C4-2B (cell line): ENCODE data around the gene RCC1.

ENCODE experiments used
- ZFX ChIP-seq: fragments of 450-650 bp; IDR thresholded peaks from 2 replicates; pipeline ENCODE4 v1.6.1; 2017
- TF ChIP-seq, protein P1 (sequence below): fragments of 450-650 bp; conservative IDR thresholded peaks from 2 replicates; pipeline ENCODE4 v1.5.1; 2017; ENCODE audit warnings: mild to moderate bottlenecking

GRCh38 chr1:28512058-28512611 is 6.3 kb downstream of the RCC1 start:
- TF ChIP-seq, protein P1, sequence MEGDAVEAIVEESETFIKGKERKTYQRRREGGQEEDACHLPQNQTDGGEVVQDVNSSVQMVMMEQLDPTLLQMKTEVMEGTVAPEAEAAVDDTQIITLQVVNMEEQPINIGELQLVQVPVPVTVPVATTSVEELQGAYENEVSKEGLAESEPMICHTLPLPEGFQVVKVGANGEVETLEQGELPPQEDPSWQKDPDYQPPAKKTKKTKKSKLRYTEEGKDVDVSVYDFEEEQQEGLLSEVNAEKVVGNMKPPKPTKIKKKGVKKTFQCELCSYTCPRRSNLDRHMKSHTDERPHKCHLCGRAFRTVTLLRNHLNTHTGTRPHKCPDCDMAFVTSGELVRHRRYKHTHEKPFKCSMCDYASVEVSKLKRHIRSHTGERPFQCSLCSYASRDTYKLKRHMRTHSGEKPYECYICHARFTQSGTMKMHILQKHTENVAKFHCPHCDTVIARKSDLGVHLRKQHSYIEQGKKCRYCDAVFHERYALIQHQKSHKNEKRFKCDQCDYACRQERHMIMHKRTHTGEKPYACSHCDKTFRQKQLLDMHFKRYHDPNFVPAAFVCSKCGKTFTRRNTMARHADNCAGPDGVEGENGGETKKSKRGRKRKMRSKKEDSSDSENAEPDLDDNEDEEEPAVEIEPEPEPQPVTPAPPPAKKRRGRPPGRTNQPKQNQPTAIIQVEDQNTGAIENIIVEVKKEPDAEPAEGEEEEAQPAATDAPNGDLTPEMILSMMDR, result no peak
- no peak for TF ChIP-seq ZFX
